HTR-8/SVneo (cell line): ENCODE measurements around the gene GJA4.
A peak's percentile ranks its signal among the peaks of the same experiment; 100 is the strongest.
"Not testable (repeated sequence)": the region's sequence is repeated elsewhere in the genome, so short reads cannot be mapped to it uniquely, and the experiment has no call there.

Source experiments
- DNase-seq: peaks from one replicate; pipeline ENCODE4 v3.0.0; 2011; ENCODE audit warnings: low spot score, mixed read lengths; ENCODE audit not compliant: insufficient read length
- FAIRE-seq: peaks from 2 replicates; lab custom pipeline; 2011; peaks lifted over from hg19 to GRCh38; lab: Jason Lieb, UNC

The GJA4 gene

GRCh38 chr1:34786521-34787325 is 6.1 kb upstream of the GJA4 start:
- FAIRE-seq (peak; percentile 58), DNase-seq (peak; percentile 67)

DNA sequence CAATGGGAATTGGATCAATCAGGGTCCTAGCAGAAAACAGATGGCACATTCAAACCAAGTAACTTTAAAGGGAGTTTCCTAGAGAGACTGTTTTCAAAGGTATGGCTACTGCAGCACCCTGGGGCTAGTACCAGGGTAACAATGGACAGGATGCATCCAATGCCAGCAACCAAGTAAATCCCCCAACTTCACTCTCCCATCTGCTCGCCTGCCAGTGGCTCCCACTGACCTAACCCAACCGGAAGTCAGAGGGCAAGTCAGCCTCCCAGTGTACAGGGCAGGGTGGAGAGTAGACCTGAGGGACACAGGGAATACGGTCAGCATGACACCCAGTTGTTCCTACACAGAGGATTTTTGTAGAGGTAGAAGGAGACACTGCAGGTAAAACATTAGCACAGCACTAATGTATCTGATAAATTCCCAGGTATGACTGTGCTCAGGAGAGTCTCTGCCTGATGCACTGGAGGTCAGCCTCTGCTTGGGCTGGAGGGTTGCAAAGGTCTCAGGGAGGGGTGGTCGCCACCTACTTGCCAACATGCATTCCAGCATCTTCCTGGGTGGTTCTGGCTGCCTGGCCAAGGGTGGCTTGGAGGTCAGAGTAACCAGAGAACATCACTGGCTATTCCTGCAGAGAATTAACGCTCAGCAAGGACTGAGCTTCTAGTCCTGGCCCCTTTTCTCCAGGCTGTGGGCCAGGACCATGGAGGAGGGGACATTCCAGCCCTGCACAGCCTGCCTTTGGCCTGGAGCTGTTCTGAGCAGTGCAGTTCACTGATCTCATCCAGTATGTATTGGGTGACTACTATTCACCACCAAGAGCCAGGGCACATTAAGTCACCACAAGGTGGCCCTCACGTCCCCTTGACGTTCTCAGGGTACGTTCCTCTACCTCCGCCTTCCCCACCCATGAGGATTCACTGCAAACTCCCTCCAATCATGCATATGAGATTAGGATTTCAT is 5.1 kb upstream of the GJA4 start:
- no peak for DNase-seq
- FAIRE-seq: no peak

- FAIRE-seq (no peak), DNase-seq (no peak)
These were observed 1.8 kb upstream of the GJA4 start for GRCh38 chr1:34790985-34791384.

- FAIRE-seq (no peak), DNase-seq (no peak)
These were observed 375 bp upstream of the GJA4 start for GRCh38 chr1:34792424-34792823.

GRCh38 chr1:34794001-34794789 is 1.4 kb downstream of the GJA4 start:
- FAIRE-seq (no peak), DNase-seq (no peak)

DNA sequence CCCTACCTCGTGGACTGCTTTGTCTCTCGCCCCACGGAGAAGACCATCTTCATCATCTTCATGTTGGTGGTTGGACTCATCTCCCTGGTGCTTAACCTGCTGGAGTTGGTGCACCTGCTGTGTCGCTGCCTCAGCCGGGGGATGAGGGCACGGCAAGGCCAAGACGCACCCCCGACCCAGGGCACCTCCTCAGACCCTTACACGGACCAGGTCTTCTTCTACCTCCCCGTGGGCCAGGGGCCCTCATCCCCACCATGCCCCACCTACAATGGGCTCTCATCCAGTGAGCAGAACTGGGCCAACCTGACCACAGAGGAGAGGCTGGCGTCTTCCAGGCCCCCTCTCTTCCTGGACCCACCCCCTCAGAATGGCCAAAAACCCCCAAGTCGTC is 2.0 kb downstream of the GJA4 start:
- no peak for DNase-seq
- FAIRE-seq: no peak

DNA sequence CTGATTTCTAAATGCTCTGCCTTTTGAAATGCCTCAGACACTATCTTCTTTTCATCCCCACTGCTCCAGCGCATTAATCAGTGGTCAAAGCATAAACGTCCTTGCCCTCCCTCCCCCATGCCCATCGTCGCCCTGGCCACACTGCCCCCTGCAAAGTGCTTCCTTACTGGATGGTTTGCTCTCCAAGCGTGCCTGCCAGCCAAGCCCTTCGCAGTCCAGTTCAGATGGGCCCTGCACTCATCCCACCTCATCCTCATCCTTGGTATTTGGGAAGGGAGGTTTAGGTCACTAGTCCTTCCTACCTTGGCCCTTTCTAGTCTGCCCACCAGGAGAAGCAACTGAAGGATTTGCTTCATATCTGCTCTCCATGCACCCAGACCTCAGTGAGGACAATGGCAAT is 3.1 kb downstream of the GJA4 start:
- no peak for DNase-seq
- no peak for FAIRE-seq

DNA sequence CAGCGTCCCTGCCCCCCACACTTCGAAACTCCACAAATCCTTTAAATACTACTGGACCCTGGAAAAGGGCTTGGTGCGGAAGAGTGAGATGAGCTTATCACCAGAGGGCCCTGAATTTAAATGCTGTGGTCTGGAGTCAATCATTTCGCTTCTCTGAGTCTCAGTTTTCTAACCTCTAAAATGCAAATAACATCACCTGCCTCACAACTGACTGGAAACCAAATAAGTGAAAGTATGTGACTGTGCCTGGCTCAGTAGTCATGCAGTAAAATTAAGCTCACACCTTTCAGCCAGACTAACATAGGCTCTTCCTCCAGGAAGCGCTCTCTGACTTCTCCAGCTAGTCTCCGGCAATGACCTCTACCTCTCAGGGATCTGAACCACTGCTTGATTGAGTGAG is 4.2 kb downstream of the GJA4 start:
- FAIRE-seq: no peak
- DNase-seq: no peak

- no peak for DNase-seq
- no peak for FAIRE-seq
These were observed 7.4 kb downstream of the GJA4 start for GRCh38 chr1:34800214-34800613.

DNA sequence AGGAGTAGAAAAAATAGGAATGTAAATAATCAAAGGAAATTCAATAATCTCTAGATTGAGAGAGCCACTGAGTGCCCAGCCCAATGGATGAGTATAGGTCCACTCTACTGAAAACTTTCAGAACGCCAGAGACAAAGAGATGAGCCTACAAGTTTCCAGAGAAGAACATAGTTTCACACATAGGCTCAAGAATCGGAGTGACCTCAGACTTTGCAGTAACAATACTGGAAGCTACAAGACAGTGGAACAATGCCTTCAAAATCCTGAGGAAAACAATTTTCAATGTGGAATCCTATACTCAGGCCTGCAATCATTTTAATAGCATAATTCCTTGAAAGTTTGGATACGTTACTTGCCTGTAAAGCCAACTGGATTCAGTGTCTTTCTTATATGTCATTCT is 11.0 kb downstream of the GJA4 start:
- FAIRE-seq: no peak
- DNase-seq: no peak

GRCh38 chr1:34806396-34806795 is 13.6 kb downstream of the GJA4 start:
- FAIRE-seq: no peak

DNA sequence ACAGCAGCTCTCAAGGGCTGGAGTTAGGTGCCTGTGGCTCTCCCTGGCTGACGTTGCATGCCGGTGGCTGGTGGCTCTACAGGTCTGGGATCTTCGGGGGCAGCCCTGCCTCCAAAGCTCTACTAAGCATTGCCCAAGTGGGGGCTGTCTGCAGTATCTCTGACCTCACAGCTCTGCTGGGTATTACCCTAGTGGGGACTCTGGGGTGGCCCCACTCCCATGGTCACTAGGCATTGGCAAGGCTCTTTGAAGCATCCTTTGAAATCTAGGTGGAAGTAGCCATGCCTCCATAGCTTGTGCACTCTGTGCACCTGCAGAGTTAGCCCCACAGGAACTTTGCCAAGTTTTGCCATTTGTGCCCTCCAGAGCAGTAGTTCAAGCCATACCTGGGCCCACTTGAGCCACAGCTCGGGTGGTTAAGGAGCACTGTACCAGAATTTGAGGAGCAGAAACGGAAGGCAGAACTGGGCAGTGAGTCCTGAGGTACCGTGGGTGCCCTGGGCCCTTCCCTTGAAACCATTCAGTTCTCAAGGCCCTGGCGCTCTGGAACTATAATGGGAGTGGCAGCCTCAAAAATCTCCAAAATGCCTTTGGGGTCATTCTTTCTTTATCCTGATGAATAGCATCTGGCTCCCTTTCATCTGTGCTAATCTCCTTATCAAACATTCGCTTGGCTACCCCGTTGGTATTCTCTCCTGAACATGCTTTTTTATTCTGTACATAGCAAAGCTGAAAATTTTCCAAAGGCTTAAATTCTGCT is 15.4 kb downstream of the GJA4 start:
- FAIRE-seq: no peak
- no peak for DNase-seq

More at GRCh38 chr1:34806396-34806795, 13.6 kb downstream of the GJA4 start:
- DNase-seq: no peak

DNA sequence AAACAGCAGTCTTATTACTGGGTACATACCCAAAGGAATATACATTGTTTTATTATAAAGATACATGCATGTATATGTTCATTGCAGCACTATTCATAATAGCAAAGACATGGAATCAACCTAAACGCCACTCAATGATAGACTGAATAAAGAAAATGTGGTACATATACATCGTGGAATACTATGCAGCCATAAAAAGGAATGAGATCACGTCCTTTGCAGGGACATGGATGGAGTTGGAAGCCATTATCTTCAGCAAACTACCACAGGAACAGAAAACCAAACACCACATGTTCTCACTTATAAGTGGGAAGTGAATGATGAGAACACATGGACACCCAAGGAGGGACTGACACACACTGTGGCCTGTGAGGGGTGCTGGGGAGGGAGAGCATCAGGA is 18.0 kb downstream of the GJA4 start:
- DNase-seq, FAIRE-seq: not testable (repeated sequence)

DNA sequence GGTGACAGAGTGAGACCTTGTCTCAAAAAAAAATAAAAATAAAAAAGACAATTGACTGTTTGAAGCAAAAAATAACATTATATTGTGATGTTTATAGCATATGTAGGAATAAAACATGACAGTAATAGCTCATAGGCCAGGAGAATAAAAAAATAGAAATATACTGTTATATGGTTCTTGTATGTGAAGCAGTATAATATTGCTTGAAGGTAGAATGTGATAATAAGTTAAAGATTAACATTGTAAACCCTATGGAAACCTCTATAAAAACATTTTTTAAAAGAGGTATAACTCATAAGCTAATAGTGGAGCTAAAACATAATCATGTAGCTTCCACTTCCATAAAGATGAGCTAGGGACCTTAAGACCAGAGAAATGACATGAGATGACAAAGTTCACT is 23.5 kb downstream of the GJA4 start:
- FAIRE-seq: no peak

GRCh38 chr1:34816778-34817177 is 24.0 kb downstream of the GJA4 start:
- DNase-seq (no peak), FAIRE-seq (no peak)

More for the DNA sequence above, 23.5 kb downstream of the GJA4 start:
- DNase-seq: no peak

DNA sequence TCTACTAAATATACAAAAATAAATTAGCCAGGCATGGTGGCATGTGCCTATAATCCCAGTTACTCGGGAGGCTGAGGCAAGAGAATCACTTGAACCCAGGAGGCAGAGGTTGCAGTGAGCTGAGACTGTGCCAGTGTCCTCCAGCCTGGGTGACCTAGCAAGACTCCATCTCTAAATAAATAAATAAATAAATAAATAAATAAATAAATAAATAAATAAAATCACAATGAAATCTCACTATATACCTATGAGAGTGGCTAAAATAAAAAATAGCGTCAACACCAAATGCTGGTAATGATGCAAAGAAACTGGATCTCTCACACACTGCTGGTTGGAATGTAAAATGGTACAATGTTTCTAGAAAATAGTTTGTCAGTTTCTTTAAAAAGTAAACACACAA is 26.1 kb downstream of the GJA4 start:
- not testable (repeated sequence) for FAIRE-seq, DNase-seq

DNA sequence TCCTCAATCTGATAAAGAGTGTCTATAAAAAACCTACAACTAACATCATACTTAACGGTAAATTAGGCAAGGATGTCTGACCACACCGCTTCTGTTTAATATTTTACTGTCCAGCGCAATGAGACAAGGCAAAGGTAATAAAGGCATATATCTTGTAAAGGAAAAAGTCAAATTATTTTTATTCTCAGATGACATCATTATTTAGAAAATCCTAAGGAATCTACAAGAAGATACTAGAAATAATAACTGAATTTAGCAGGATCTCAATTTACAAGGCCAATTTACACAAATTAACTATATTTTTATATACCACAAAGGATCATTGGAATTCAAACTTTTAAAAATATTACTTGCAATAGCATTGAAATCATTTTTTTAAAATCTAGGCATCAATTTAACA is 29.4 kb downstream of the GJA4 start:
- DNase-seq (no peak), FAIRE-seq (no peak)

DNA sequence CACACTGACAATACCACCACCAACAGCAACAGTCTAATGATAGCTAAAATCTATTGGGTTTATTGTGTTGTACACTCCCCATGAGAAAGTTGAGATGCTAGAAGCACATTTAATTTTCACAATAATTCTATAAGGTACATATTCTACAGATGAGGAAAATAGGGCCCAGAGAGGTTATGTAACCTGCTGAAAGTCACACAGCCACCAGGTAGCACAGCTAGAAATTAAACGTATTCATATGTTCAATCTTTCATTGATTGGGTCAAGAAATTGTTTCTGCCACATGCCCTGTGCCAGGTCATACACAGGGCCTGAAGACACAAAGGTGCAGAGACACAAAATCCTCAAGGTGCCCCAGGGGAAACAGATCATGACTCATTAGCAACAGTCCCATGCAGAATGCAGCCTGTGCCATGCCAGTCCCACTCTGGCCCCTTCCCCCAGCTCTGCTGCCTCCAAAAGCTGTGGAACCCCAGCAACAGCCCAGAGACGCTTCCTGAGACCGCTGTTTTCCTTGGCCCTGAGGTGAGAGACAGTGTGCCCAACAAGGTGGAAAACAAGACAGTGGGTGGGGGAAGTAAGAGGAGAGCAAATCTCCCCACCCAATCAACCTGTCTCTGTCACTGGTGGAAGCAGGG is 32.1 kb downstream of the GJA4 start:
- DNase-seq: no peak
- FAIRE-seq: no peak

- no peak for FAIRE-seq
- DNase-seq: no peak
These were observed 32.8 kb downstream of the GJA4 start for GRCh38 chr1:34825455-34826091.
